OCI-LY1 (cell line): ENCODE measurements around the gene LRRC61.

Experiments
- H2AFZ ChIP-seq: fragments of 200-600 bp; sonication (generic), shearing (Covaris generic); 2 replicates; pipeline ENCODE4 v1.6.0; 2014; ENCODE audit warnings: antibody characterized with exemption, mild to moderate bottlenecking, low read length
- H3F3A ChIP-seq: fragments of 200-600 bp; sonication (generic), shearing (Covaris generic); 2 replicates; pipeline ENCODE4 v1.6.0; 2014; ENCODE audit warnings: mild to moderate bottlenecking, antibody characterized with exemption, low read length, moderate library complexity; ENCODE audit not compliant: insufficient read depth
- H3K27ac ChIP-seq: fragments of 200-600 bp; sonication (generic); 2 replicates; pipeline ENCODE4 v1.5.1; 2014; ENCODE audit warnings: low read length, mixed run types, mild to moderate bottlenecking, low read depth; ENCODE audit not compliant: poor library complexity, severe bottlenecking
- H3K27me3 ChIP-seq: fragments of 200-600 bp; sonication (generic); 2 replicates; pipeline ENCODE4 v1.6.0; 2014; ENCODE audit warnings: antibody characterized with exemption, mild to moderate bottlenecking, low read length, moderate library complexity; ENCODE audit not compliant: insufficient read depth
- H3K36me3 ChIP-seq: fragments of 200-600 bp; sonication (generic); 2 replicates; pipeline ENCODE4 v1.6.1; 2014; ENCODE audit warnings: mild to moderate bottlenecking, antibody characterized with exemption, low read length, moderate library complexity, mixed read lengths; ENCODE audit not compliant: insufficient read depth
- H3K4me1 ChIP-seq: fragments of 200-600 bp; sonication (generic); 2 replicates; pipeline ENCODE4 v1.5.1; 2014; ENCODE audit warnings: mild to moderate bottlenecking, low read length, moderate library complexity; ENCODE audit not compliant: insufficient read depth, severe bottlenecking
- H3K4me2 ChIP-seq: fragments of 200-600 bp; sonication (generic), shearing (Covaris generic); 2 replicates; pipeline ENCODE4 v1.6.1; 2014; ENCODE audit warnings: low read length
- H3K4me3 ChIP-seq: fragments of 200-600 bp; sonication (generic); 2 replicates; pipeline ENCODE4 v1.5.1; 2014; ENCODE audit warnings: low read length, low read depth, mild to moderate bottlenecking, mixed read lengths; ENCODE audit not compliant: poor library complexity, severe bottlenecking
- H3K79me2 ChIP-seq: fragments of 200-600 bp; shearing (Covaris generic); 2 replicates; pipeline ENCODE4 v1.6.1; 2016; ENCODE audit warnings: mixed run types, low read length, mixed read lengths; ENCODE audit not compliant: insufficient read depth
- H3K9ac ChIP-seq: fragments of 200-600 bp; sonication (generic), shearing (Covaris generic); 2 replicates; pipeline ENCODE4 v1.6.1; 2014; ENCODE audit warnings: mild to moderate bottlenecking, low read length, mixed read lengths
- H3K9me2 ChIP-seq: fragments of 200-600 bp; sonication (generic), shearing (Covaris generic); 2 replicates; pipeline ENCODE4 v1.6.1; 2014; ENCODE audit warnings: low read depth, mild to moderate bottlenecking, low read length, mixed read lengths
- H3K9me3 ChIP-seq: fragments of 200-600 bp; shearing (Covaris generic); 2 replicates; pipeline ENCODE4 v1.6.1; 2014; ENCODE audit warnings: low read length, mixed read lengths
- H4K20me1 ChIP-seq: fragments of 200-600 bp; sonication (generic), shearing (Covaris generic); 2 replicates; pipeline ENCODE4 v1.6.0; 2016; ENCODE audit warnings: mild to moderate bottlenecking, low read length; ENCODE audit not compliant: insufficient read depth
- EZH2 ChIP-seq: fragments of 200-600 bp; sonication (generic), shearing (Covaris generic); IDR thresholded peaks from 2 replicates; pipeline ENCODE4 v1.8.0; 2017; ENCODE audit warnings: borderline replicate concordance, mixed run types, mild to moderate bottlenecking, antibody characterized with exemption, low read length, moderate library complexity, mixed read lengths
- TF ChIP-seq, protein P1 (sequence below): fragments of 200-600 bp; sonication (generic), shearing (Covaris generic); IDR thresholded peaks from 2 replicates; pipeline ENCODE4 v1.5.1; 2017; ENCODE audit warnings: mild to moderate bottlenecking, antibody characterized with exemption, low read length, moderate library complexity, mixed read lengths

Gene LRRC61

DNA sequence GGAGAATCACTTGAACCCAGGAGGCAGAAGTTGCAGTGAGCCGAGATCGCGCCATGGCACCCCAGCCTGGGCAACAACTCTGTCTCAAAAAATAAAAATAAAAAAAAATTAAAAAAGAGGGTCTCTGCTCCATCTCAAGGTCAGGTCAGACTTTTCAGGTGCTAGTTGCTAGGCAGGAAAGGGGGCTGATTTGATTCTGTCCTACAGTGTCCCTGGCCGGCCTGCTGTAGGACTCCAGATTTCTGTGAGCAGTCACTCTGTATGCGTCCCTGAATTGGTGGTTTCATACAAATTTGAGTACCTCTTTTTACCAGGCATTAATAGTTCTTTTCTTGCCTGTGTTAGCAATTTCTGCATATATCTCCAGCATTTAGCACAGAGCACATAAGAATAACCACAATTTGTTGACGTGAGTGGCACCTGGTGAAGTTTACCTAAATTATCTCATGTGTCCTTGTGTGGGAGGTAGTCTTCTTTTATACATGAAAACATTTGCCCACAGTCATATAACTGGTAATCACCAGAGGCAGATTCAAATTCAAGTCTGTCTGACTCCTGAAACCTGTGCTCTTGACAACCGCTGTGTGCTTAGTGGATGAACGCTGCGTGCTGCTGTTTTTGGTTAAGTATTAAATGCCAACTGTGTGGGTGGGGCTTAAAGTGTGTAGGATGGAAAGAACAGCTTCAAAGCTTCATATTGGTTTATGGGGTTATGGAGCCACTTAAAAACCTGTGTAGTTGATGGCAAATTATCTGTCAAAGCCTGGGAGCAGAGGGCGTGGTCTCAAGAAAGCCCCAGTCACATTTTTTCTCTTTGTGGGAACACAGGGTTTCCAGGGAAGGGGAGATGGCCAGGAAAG, 52.7 kb downstream of the LRRC61 start:
- Histone ChIP-seq H3K4me3 (no peak overlapping the region), H2AFZ (no peak overlapping the region), H3K27ac (peak overlapping the region; percentile 54), H4K20me1 (no peaks in the 10 kb centered on the region), H3K9me2 (no peaks in the 10 kb centered on the region), H3K9me3 (no peaks in the 10 kb centered on the region), H3K4me1 (peaks cover 52% of the 10 kb centered on the region), H3K4me2 (no peak overlapping the region; the same call in 1 of the 2 replicates), H3K36me3 (peaks cover 36% of the 10 kb centered on the region), H3K79me2 (no peaks in the 10 kb centered on the region), H3K9ac (no peak overlapping the region), H3K27me3 (no peaks in the 10 kb centered on the region), H3F3A (0 out of 2 replicates have a peak, but pooled peaks cover 5% of the 10 kb centered on the region)
- TF ChIP-seq, protein P1, sequence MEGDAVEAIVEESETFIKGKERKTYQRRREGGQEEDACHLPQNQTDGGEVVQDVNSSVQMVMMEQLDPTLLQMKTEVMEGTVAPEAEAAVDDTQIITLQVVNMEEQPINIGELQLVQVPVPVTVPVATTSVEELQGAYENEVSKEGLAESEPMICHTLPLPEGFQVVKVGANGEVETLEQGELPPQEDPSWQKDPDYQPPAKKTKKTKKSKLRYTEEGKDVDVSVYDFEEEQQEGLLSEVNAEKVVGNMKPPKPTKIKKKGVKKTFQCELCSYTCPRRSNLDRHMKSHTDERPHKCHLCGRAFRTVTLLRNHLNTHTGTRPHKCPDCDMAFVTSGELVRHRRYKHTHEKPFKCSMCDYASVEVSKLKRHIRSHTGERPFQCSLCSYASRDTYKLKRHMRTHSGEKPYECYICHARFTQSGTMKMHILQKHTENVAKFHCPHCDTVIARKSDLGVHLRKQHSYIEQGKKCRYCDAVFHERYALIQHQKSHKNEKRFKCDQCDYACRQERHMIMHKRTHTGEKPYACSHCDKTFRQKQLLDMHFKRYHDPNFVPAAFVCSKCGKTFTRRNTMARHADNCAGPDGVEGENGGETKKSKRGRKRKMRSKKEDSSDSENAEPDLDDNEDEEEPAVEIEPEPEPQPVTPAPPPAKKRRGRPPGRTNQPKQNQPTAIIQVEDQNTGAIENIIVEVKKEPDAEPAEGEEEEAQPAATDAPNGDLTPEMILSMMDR: no peak
- TF ChIP-seq EZH2: no peak

GRCh38 chr7:150376560-150376959, 53.4 kb downstream of the LRRC61 start:
- Histone ChIP-seq H3K36me3 (peaks cover 31% of the 10 kb centered on the region), H3K9me3 (no peaks in the 10 kb centered on the region), H3K9me2 (no peaks in the 10 kb centered on the region), H3K27me3 (no peaks in the 10 kb centered on the region), H3K27ac (peak overlapping the region; percentile 54), H3K79me2 (no peaks in the 10 kb centered on the region), H3F3A (0 out of 2 replicates have a peak, but pooled peaks cover 5% of the 10 kb centered on the region), H3K9ac (no peak overlapping the region), H3K4me2 (no peak overlapping the region; the same call in 1 of the 2 replicates), H4K20me1 (no peaks in the 10 kb centered on the region), H3K4me1 (peaks cover 56% of the 10 kb centered on the region), H3K4me3 (no peak overlapping the region), H2AFZ (no peak overlapping the region)
- TF ChIP-seq, protein P1: no peak
- TF ChIP-seq EZH2: no peak

DNA sequence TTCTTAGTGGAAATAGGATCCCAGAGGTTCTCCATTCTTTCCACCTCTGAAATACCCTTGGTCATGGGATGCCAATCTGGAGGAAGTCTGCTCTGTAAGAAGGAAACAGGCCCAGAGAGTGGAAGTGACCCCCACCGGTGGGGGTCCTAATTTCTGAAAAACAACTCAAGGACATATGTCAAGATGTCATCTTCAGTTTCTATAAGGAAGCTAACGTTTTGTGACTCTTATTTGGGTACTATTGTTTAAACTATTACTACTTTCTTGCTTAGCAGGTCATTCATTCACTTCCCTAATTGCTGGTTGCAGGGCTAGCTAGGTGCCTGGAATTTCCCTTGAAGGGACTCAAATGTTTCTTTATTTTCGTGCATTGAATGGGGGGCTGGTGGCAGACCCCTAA, 54.0 kb downstream of the LRRC61 start:
- H3K9me3 ChIP-seq: no peaks in the 10 kb centered on the region
- H3K79me2 ChIP-seq: no peaks in the 10 kb centered on the region
- H4K20me1 ChIP-seq: no peaks in the 10 kb centered on the region
- H2AFZ ChIP-seq: no peak overlapping the region
- peaks cover 62% of the 10 kb centered on the region for H3K4me1 ChIP-seq
- no peak overlapping the region for H3K9ac ChIP-seq
- no peaks in the 10 kb centered on the region for H3K27me3 ChIP-seq
- H3K4me3 ChIP-seq: no peak overlapping the region
- no peaks in the 10 kb centered on the region for H3K9me2 ChIP-seq
- TF ChIP-seq, protein P1: no peak
- TF ChIP-seq EZH2: no peak
- H3K4me2 ChIP-seq: no peak overlapping the region
- H3K36me3 ChIP-seq: peaks cover 24% of the 10 kb centered on the region
- 0 out of 2 replicates have a peak, but pooled peaks cover 5% of the 10 kb centered on the region for H3F3A ChIP-seq
- H3K27ac ChIP-seq: peak overlapping the region; percentile 73
